ENCODE results near the gene METTL4.

Gene METTL4

DNA sequence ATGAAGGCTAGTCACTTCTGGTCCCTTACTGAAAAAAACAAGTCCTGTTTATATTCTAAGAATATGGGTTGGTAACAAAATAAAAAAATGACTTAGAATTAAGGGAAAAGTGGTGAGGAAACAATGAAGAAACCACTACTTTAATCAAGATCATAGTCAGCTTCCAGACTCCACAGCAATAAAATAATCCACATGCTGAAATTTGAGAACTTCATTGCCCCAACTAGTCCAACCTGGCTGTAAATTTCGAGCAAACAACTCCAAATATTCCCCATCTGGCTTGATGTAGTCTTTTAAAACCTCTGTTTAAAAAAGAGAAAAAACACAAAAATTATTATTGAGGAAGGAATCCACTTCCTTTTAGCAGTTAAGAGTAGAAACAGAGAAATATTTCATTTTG lies 32.5 kb downstream of the METTL4 start:
- in situ Hi-C loops (cut with MboI; ENCODE audit: low pct_unique_long_range_greater_than_20kb, low sequenced_read_pairs, unreplicated experiment), result loop anchor here (25.0 kb wide), 2 partner anchors 202 to 427 kb away; no protein-coding TSS in a partner anchor
- DNase-seq (ENCODE audit: low spot score), result no peak
- TF ChIP-seq CTCF (IDR thresholded peaks at IDR 0.05; ENCODE audit: extremely low read depth, insufficient read depth, missing control alignments), result no peak

DNA sequence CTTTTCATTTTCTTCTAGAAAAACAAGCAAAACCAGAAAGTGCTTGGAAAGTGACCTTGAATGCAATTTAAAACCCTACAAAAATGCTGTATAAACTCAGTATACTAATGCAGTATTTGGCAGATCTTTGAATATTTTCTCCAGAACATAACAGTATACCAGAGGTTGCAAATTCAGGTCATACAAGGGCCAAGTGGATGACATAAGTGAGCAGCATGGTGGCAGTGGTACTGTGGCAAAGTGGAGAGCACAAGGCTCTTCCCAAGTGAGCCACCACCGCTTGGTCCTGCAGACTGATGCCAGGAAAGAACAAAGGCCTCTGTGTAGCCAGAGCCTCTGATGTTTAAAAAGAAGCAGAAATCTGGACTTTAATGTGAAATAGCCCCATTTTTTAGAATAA lies 33.1 kb downstream of the METTL4 start:
- in situ Hi-C loops (cut with MboI; ENCODE audit: low pct_unique_long_range_greater_than_20kb, low sequenced_read_pairs, unreplicated experiment), result loop anchor here (25.0 kb wide), 2 partner anchors 201 to 426 kb away; no protein-coding TSS in a partner anchor
- DNase-seq (ENCODE audit: low spot score), result no peak
- TF ChIP-seq CTCF (IDR thresholded peaks at IDR 0.05; ENCODE audit: extremely low read depth, insufficient read depth, missing control alignments), result no peak

DNA sequence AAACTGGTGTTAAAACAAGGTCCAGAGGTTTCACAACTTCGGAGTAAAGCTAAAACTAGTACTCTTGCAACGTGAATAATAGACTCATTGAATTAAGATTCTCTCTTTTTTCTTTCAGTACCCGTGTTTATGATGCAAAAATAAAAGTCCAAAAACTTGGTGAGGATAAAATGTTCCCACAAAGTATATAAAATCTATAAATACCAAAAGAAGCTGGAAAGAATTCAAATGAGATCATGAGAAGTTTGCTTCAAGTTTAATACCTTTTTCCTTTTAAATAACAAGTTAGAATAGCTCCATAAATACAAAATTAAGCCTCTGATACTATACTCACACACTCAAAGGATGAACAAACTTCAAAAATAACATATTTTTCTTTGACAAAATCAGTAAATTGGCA lies 34.0 kb downstream of the METTL4 start:
- in situ Hi-C loops (cut with MboI; ENCODE audit: low pct_unique_long_range_greater_than_20kb, low sequenced_read_pairs, unreplicated experiment), result loop anchor here (25.0 kb wide), 2 partner anchors 200 to 425 kb away; no protein-coding TSS in a partner anchor
- DNase-seq (ENCODE audit: low spot score), result no peak
- TF ChIP-seq CTCF (IDR thresholded peaks at IDR 0.05; ENCODE audit: extremely low read depth, insufficient read depth, missing control alignments), result no peak

DNA sequence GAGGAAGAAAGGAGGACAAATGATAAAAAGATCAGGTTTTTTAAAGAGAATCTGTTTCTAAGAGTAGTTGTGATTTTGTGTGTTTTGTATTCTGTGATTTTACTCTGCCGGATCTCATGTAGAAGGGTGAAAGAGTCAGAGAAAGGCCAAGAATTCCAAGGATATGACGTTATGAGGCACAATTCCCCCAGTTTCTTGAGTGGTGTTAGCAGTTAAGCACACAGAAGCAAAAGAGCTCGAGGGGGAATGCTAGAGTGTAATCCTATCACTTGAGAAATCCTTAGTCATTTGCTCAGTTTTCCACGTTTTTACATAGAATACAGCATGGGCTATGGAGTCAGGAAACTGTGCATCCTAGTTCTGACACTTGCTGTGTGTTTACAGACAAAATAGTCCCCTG lies 34.8 kb downstream of the METTL4 start:
- in situ Hi-C loops (cut with MboI; ENCODE audit: low pct_unique_long_range_greater_than_20kb, low sequenced_read_pairs, unreplicated experiment), result loop anchor here (25.0 kb wide), 2 partner anchors 199 to 424 kb away; no protein-coding TSS in a partner anchor
- no peak for DNase-seq (ENCODE audit: low spot score)
- TF ChIP-seq CTCF (IDR thresholded peaks at IDR 0.05; ENCODE audit: extremely low read depth, insufficient read depth, missing control alignments), result no peak

DNA sequence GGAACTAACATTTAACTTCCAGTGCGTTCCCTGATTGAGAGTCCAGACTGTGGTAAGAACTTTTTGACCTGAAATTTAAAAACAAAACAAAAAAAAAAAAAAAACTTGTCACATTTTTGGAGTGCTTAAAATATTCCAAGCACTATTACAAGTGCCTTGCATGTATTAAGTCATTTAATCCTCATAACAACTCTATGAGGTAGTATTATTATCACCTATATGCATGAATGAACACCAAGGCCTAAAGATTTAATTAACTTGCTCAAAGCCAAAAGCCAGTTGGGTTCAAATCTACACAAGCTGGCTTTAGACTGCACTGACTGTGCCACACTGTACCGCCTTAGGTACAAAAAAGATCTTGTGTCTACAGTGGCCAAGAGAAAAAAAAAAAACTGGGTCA lies 35.2 kb downstream of the METTL4 start:
- TF ChIP-seq CTCF (IDR thresholded peaks at IDR 0.05; ENCODE audit: extremely low read depth, insufficient read depth, missing control alignments), result no peak
- in situ Hi-C loops (cut with MboI; ENCODE audit: low pct_unique_long_range_greater_than_20kb, low sequenced_read_pairs, unreplicated experiment), result loop anchor here (25.0 kb wide), 2 partner anchors 199 to 424 kb away; no protein-coding TSS in a partner anchor

DNA sequence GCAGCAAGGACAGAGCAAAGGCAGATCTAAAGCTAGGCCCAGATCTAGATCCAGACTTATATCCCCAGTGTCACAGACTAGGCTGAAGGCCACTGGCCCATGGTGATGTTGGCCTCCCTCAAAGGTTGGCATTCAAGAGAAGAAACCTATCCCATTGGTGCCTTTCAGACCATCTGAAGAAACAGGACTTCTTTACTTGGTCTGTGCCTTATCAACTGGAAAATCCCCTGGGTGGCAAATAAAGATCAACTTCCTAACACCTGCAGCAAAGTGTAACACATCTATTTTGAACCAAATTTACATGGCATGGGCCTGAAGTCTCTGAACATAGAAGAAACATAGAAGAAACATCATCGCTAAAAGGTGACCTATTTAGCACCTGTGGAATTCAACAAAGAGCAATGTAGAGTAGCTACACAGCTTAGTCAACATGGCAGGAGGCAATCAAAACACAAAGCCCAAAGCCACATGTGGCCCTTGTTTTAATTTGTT lies 35.8 kb downstream of the METTL4 start:
- in situ Hi-C loops (cut with MboI; ENCODE audit: low pct_unique_long_range_greater_than_20kb, low sequenced_read_pairs, unreplicated experiment), result loop anchor here (25.0 kb wide), 2 partner anchors 198 to 423 kb away; no protein-coding TSS in a partner anchor
- DNase-seq (ENCODE audit: low spot score), result no peak
- TF ChIP-seq CTCF (IDR thresholded peaks at IDR 0.05; ENCODE audit: extremely low read depth, insufficient read depth, missing control alignments), result no peak

More for the DNA sequence above, 35.2 kb downstream of the METTL4 start:
- no peak for DNase-seq (ENCODE audit: low spot score)

Measured in GM13977 (cell line).